A673 (cell line): ENCODE data around the gene PCNA. TPM values are rescaled to one million over a fixed set of nuclear protein-coding genes. Genes with fewer than 3 reads are reported as not detected.

Source experiments
- BruUV-seq: library from RNA; stranded (reverse); fragments of 400-500 nt; replicated peaks from 2 replicates; lab custom pipeline; 2021; lab: Mats Ljungman, UMichigan
- CTCF ChIA-PET: fragments of 300-600 bp; sonication (Branson Sonifier 250); formaldehyde crosslinking; loops from one replicate; lab custom pipeline; 2022; ENCODE audit warnings: antibody characterized with exemption; lab: Charles Lee
- POLR2A ChIA-PET: fragments of 300-600 bp; sonication (Branson Sonifier 250); formaldehyde crosslinking; loops from one replicate; lab custom pipeline; 2022; ENCODE audit warnings: antibody characterized with exemption; ENCODE audit not compliant: low non-redundant PET; lab: Charles Lee
- DNase-seq: peaks from one replicate; pipeline ENCODE4 v3.0.0-alpha.2; 2015; ENCODE audit warnings: low spot score
- H3K27ac ChIP-seq: fragments of 200-600 bp; sonication (generic); 2 replicates; pipeline ENCODE4 v1.5.1; 2016; ENCODE audit warnings: mixed run types, low read depth, mild to moderate bottlenecking, mixed read lengths, antibody characterized with exemption, low read length; ENCODE audit not compliant: poor library complexity, severe bottlenecking
- H3K27me3 ChIP-seq: fragments of 200-600 bp; sonication (generic); replicated peaks from 2 replicates; pipeline ENCODE4 v1.6.1; 2017; ENCODE audit warnings: mixed run types, low read depth, mild to moderate bottlenecking, mixed read lengths, antibody characterized with exemption, low read length; ENCODE audit not compliant: insufficient read depth, poor library complexity
- H3K36me3 ChIP-seq: fragments of 200-600 bp; sonication (generic); 2 replicates; pipeline ENCODE4 v1.6.1; 2016; ENCODE audit warnings: mixed run types, mild to moderate bottlenecking, mixed read lengths, antibody characterized with exemption, low read length; ENCODE audit not compliant: insufficient read depth, poor library complexity, severe bottlenecking
- H3K4me1 ChIP-seq: fragments of 200-600 bp; sonication (generic); 2 replicates; pipeline ENCODE4 v1.6.1; 2017; ENCODE audit warnings: mixed run types, mild to moderate bottlenecking, mixed read lengths, antibody characterized with exemption, low read length; ENCODE audit not compliant: insufficient read depth, poor library complexity, severe bottlenecking
- H3K4me3 ChIP-seq: fragments of 200-600 bp; sonication (generic); 2 replicates; pipeline ENCODE4 v1.5.1; 2016; ENCODE audit warnings: low read depth, mixed run types, mild to moderate bottlenecking, mixed read lengths, low read length; ENCODE audit not compliant: poor library complexity, severe bottlenecking
- H3K9me3 ChIP-seq: fragments of 200-600 bp; sonication (generic); 2 replicates; pipeline ENCODE4 v1.6.1; 2016; ENCODE audit warnings: mixed run types, low read depth, mild to moderate bottlenecking, mixed read lengths, antibody characterized with exemption, low read length; ENCODE audit not compliant: poor library complexity, severe bottlenecking
- EZH2 ChIP-seq: fragments of 200-600 bp; sonication (generic); IDR thresholded peaks from 2 replicates; pipeline ENCODE4 v1.6.1; 2017; ENCODE audit warnings: borderline replicate concordance, low read depth, mild to moderate bottlenecking, mixed read lengths, antibody characterized with exemption, low read length; ENCODE audit not compliant: poor library complexity, severe bottlenecking
- intact Hi-C: fragments of 100-400 bp; cut with micrococcal nuclease; formaldehyde crosslinking; loops from one replicate; pipeline ENCODE4 v1.10.0; 2022; ENCODE audit not compliant: unreplicated experiment
- total RNA-seq: library from RNA; stranded (reverse); gene quantifications from 2 replicates; pipeline ENCODE4 v1.2.3, GENCODE V29; 2021
- TF ChIP-seq, protein P1 (sequence below): fragments of 300-800, 200-600 bp; sonication (generic); conservative IDR thresholded peaks from 2 replicates; pipeline ENCODE4 v1.5.1; 2017; ENCODE audit warnings: low read depth, mild to moderate bottlenecking, antibody characterized with exemption, low read length, moderate library complexity, mixed read lengths

Gene PCNA
- total RNA-seq, 1 experiment from 2014 or later: 397 TPM

DNA sequence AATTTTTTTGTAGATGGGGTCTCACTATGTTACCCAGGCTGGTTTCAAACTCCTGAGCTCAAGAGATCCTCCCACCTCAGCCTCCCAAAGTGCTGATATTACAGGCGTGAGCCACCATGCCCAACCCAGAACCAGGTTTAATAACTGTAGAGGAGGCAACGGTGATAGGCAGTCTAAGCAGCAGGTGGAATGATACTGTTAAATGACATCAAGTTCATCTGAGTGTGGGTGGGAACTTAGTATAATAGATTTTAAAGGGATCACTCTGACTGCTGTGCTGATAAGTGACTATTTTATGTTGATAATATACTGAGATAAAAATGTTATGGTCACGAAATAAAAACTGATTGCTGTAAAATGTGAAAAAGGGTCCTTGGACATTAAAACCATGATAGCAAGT lies 31.1 kb downstream of the PCNA start:
- intact Hi-C loops: no loop called here
- BruUV-seq: no TSS peak

DNA sequence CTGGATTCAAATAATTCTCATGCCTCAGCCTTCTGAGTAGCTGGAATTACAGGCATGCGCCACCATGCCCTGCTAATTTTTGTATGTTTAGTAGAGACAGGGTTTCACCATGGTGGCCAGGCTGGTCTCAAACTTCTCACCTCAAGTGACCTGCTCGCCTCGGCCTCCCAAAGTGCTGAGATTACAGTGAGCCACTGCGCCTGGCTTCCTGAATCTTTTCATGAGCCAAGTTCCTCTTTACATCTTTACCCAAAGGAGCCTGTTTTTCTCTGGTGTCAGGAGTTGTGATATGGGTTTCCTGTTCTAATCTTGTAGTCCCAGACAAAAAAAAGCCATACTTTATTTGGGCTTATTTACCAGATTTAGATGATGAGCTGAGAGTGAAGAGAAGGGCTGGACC lies 34.4 kb downstream of the PCNA start:
- POLR2A ChIA-PET: interaction anchor here (0.6 kb wide), 2 partner anchors 11 to 663 kb away, joined by 3 to 9 read pairs; no protein-coding TSS in a partner anchor
- BruUV-seq: no TSS peak

More for the DNA sequence above, 31.1 kb downstream of the PCNA start:
- H3K36me3 ChIP-seq: peaks cover 4% of the 10 kb centered on the region
- ChIA-PET CTCF (no interaction called here), POLR2A (no interaction called here)
- H3K9me3 ChIP-seq: no peaks in the 10 kb centered on the region
- no peak for TF ChIP-seq EZH2
- TF ChIP-seq, protein P1, sequence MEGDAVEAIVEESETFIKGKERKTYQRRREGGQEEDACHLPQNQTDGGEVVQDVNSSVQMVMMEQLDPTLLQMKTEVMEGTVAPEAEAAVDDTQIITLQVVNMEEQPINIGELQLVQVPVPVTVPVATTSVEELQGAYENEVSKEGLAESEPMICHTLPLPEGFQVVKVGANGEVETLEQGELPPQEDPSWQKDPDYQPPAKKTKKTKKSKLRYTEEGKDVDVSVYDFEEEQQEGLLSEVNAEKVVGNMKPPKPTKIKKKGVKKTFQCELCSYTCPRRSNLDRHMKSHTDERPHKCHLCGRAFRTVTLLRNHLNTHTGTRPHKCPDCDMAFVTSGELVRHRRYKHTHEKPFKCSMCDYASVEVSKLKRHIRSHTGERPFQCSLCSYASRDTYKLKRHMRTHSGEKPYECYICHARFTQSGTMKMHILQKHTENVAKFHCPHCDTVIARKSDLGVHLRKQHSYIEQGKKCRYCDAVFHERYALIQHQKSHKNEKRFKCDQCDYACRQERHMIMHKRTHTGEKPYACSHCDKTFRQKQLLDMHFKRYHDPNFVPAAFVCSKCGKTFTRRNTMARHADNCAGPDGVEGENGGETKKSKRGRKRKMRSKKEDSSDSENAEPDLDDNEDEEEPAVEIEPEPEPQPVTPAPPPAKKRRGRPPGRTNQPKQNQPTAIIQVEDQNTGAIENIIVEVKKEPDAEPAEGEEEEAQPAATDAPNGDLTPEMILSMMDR: no peak
- no peaks in the 10 kb centered on the region for H3K4me1 ChIP-seq
- H3K27me3 ChIP-seq: no peaks in the 10 kb centered on the region
- no peak overlapping the region for H3K27ac ChIP-seq
- no peak for DNase-seq
- no peak overlapping the region for H3K4me3 ChIP-seq

DNA sequence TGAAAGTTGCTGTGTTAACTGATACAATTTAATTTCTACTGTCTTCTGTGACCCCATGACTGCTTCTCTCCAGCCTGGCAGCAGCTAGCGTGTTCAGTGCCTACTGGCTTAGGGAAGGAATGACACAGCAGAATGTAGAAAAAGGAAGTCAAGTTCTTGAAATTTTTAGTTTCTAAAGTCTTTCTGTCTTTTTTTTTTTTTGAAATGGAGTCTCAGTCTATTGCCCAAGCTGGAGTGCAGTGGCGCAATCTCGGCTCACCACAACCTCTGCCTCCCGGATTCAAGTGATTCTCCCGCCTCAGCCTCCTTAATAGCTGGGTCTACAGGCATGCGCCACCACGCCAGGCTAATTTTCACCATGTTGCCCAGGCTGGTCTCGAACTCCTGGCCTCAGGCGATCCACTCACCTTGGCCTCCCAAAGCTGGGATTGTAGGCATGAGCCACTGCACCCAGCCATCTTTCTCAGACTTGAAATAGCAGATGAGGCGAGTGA lies 39.3 kb downstream of the PCNA start:
- Histone ChIP-seq H3K27ac (no peak overlapping the region), H3K27me3 (no peaks in the 10 kb centered on the region), H3K9me3 (no peaks in the 10 kb centered on the region), H3K36me3 (no peaks in the 10 kb centered on the region), H3K4me1 (peaks cover 3% of the 10 kb centered on the region), H3K4me3 (no peak overlapping the region)
- no TSS peak for BruUV-seq
- intact Hi-C loops: no loop called here
- TF ChIP-seq, protein P1: no peak
- no peak for TF ChIP-seq EZH2
- ChIA-PET POLR2A (no interaction called here), CTCF (no interaction called here)
- DNase-seq: no peak

More for the DNA sequence above, 34.4 kb downstream of the PCNA start:
- Histone ChIP-seq H3K27me3 (no peaks in the 10 kb centered on the region), H3K9me3 (no peaks in the 10 kb centered on the region), H3K4me1 (no peaks in the 10 kb centered on the region), H3K36me3 (no peaks in the 10 kb centered on the region), H3K4me3 (no peak overlapping the region), H3K27ac (no peak overlapping the region)
- intact Hi-C loops: no loop called here
- TF ChIP-seq, protein P1: no peak
- TF ChIP-seq EZH2: no peak
- CTCF ChIA-PET: no interaction called here
- DNase-seq: no peak
